Measurements from ENCODE around the gene RSPH6A.
"Not testable (repeated sequence)": the region's sequence is repeated elsewhere in the genome, so short reads cannot be mapped to it uniquely, and the experiment has no call there.

RSPH6A gene

GRCh38 chr19:45800070-45800553 lies 15.0 kb downstream of the RSPH6A start:
- DNase-seq (ENCODE audit: low read depth in 2 of 2), result no peak

- DNase-seq (ENCODE audit: low read depth in 2 of 2), result not testable (repeated sequence)
Observed at GRCh38 chr19:45799541-45799940, 15.6 kb downstream of the RSPH6A start.

- peak; percentile 67 to 70 for DNase-seq (ENCODE audit: low read depth in 2 of 2)
Observed at GRCh38 chr19:45798995-45799517, 16.1 kb downstream of the RSPH6A start.

- DNase-seq (ENCODE audit: low read depth in 2 of 2), result no peak
Observed at GRCh38 chr19:45794627-45795026, 20.5 kb downstream of the RSPH6A start.

GRCh38 chr19:45793876-45794275 lies 21.2 kb downstream of the RSPH6A start:
- no peak for DNase-seq (ENCODE audit: low read depth in 2 of 2)

- DNase-seq (ENCODE audit: low read depth in 2 of 2), result no peak
Observed at GRCh38 chr19:45793178-45793564, 21.9 kb downstream of the RSPH6A start.

GRCh38 chr19:45792470-45793177 lies 22.5 kb downstream of the RSPH6A start, which contains the start of gene DMWD:
DMWD (minus strand) TSS chr19:45792845; CDS start chr19:45792756, 89 bp downstream.
- peak; percentile 94 to 95 for DNase-seq (ENCODE audit: low read depth in 2 of 2)

- no peak for DNase-seq (ENCODE audit: low read depth in 2 of 2)
Observed at GRCh38 chr19:45791744-45792469, 23.2 kb downstream of the RSPH6A start.

GRCh38 chr19:45790942-45791341 lies 24.2 kb downstream of the RSPH6A start:
- no peak for DNase-seq (ENCODE audit: low read depth in 2 of 2)

- DNase-seq (ENCODE audit: low read depth in 2 of 2), result no peak
Observed at GRCh38 chr19:45789035-45789786, 25.9 kb downstream of the RSPH6A start.

GRCh38 chr19:45786533-45786894 lies 28.6 kb downstream of the RSPH6A start:
- DNase-seq (ENCODE audit: low read depth in 2 of 2), result no peak

- DNase-seq (ENCODE audit: low read depth in 2 of 2), result no peak
Observed at GRCh38 chr19:45785781-45786532, 29.2 kb downstream of the RSPH6A start.

GRCh38 chr19:45785097-45785496 lies 30.0 kb downstream of the RSPH6A start:
- DNase-seq (ENCODE audit: low read depth in 2 of 2), result no peak

- no peak for DNase-seq (ENCODE audit: low read depth in 2 of 2)
Observed at GRCh38 chr19:45784096-45784495, 31.0 kb downstream of the RSPH6A start.

GRCh38 chr19:45782820-45783785 lies 32.0 kb downstream of the RSPH6A start:
- no peak for DNase-seq (ENCODE audit: low read depth in 2 of 2)

GRCh38 chr19:45782162-45782691 lies 32.9 kb downstream of the RSPH6A start, which contains the start of gene DMPK:
DMPK (minus strand) TSS chr19:45782490; CDS start chr19:45782352, 138 bp downstream.
- DNase-seq (ENCODE audit: low read depth in 2 of 2), result no peak

- DNase-seq (ENCODE audit: low read depth in 2 of 2), result no peak
Observed at GRCh38 chr19:45781214-45782161, 33.6 kb downstream of the RSPH6A start.

GRCh38 chr19:45780448-45781213 lies 34.5 kb downstream of the RSPH6A start:
- DNase-seq (ENCODE audit: low read depth in 2 of 2), result no peak

Measured in fibroblast of skin of left biceps (primary cell).